DMS153 treated with DMSO at 0.1 percent for 48 hours (cell line): ENCODE data around the gene DPM1.
"Not testable (repeated sequence)": the region's sequence is repeated elsewhere in the genome, so short reads cannot be mapped to it uniquely, and the experiment has no call there.

Experiments used
- DNase-seq: peaks from one replicate; lab custom pipeline; 2025; ENCODE audit not compliant: unreplicated experiment; lab: John Stamatoyannopoulos, UW

Gene DPM1

GRCh38 chr20:50980071-50980681, 21.8 kb upstream of the DPM1 start:
- DNase-seq: no peak

GRCh38 chr20:50978533-50978932, 20.2 kb upstream of the DPM1 start:
- not testable (repeated sequence) for DNase-seq

GRCh38 chr20:50977066-50978021, 19.0 kb upstream of the DPM1 start:
- no peak for DNase-seq

GRCh38 chr20:50975701-50976330, 17.5 kb upstream of the DPM1 start:
- no peak for DNase-seq

- DNase-seq: no peak
These were observed 11.6 kb upstream of the DPM1 start for GRCh38 chr20:50969912-50970311.

- DNase-seq: no peak
These were observed 11.1 kb upstream of the DPM1 start for GRCh38 chr20:50969435-50969834.

GRCh38 chr20:50968289-50968688, 10.0 kb upstream of the DPM1 start:
- no peak for DNase-seq

GRCh38 chr20:50967586-50967985, 9.3 kb upstream of the DPM1 start:
- DNase-seq: no peak

GRCh38 chr20:50959543-50960126, 1.3 kb upstream of the DPM1 start:
- no peak for DNase-seq

GRCh38 chr20:50958615-50959542, 547 bp upstream of the DPM1 start, which contains the start of gene MOCS3:
TSS of gene MOCS3 (plus strand) at chr20:50958818. CDS start at chr20:50958843, 25 bp downstream.
- peak; percentile 89 for DNase-seq

GRCh38 chr20:50957276-50957675, 1.1 kb downstream of the DPM1 start:
- no peak for DNase-seq

GRCh38 chr20:50953821-50954220, 4.5 kb downstream of the DPM1 start:
- no peak for DNase-seq

GRCh38 chr20:50953196-50953595, 5.1 kb downstream of the DPM1 start:
- DNase-seq: no peak

GRCh38 chr20:50948132-50948785, 10.1 kb downstream of the DPM1 start:
- no peak for DNase-seq

GRCh38 chr20:50943069-50943468, 15.3 kb downstream of the DPM1 start:
- DNase-seq: no peak

GRCh38 chr20:50933589-50933988, 24.7 kb downstream of the DPM1 start:
- no peak for DNase-seq

GRCh38 chr20:50932691-50933280, 25.5 kb downstream of the DPM1 start:
- no peak for DNase-seq

GRCh38 chr20:50932016-50932485, 26.3 kb downstream of the DPM1 start:
- DNase-seq: no peak

- DNase-seq: peak; percentile 94
These were observed 26.9 kb downstream of the DPM1 start, which contains the start of gene ADNP for GRCh38 chr20:50931306-50932015. TSS of gene ADNP (minus strand) at chr20:50931437. CDS start at chr20:50903996, 27,441 bp downstream.
